ENCODE measurements around the gene DDX4.
A peak's percentile ranks its signal among the peaks of the same experiment; 100 is the strongest.
"Not testable (repeated sequence)": the region's sequence is repeated elsewhere in the genome, so short reads cannot be mapped to it uniquely, and the experiment has no call there.

Gene DDX4

DNA sequence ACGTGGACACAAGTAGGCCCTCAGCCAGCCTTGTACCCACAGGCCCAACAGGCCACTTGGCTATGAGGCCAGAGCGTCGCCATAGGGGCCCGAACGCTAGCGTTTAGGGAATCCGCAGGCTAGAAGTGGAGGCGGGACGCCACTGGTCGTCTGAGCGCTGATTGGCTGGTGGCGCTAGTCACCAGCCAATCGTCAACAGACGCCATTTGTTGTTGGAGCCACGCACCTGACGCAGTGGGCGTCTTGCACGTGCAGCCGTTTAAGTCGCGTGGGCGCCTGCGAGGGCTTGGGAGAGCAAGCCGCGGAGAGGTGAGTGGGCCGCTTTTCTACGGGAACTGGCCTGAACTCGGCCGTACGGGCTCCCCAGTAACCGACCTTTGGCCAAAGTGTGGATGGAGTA, at the start of gene DDX4:
DDX4 (plus strand) TSS at position 269 of the 400 bp plus-strand sequence. CDS start 903 bp downstream, outside the sequence.
- TF ChIP-seq, protein P1, sequence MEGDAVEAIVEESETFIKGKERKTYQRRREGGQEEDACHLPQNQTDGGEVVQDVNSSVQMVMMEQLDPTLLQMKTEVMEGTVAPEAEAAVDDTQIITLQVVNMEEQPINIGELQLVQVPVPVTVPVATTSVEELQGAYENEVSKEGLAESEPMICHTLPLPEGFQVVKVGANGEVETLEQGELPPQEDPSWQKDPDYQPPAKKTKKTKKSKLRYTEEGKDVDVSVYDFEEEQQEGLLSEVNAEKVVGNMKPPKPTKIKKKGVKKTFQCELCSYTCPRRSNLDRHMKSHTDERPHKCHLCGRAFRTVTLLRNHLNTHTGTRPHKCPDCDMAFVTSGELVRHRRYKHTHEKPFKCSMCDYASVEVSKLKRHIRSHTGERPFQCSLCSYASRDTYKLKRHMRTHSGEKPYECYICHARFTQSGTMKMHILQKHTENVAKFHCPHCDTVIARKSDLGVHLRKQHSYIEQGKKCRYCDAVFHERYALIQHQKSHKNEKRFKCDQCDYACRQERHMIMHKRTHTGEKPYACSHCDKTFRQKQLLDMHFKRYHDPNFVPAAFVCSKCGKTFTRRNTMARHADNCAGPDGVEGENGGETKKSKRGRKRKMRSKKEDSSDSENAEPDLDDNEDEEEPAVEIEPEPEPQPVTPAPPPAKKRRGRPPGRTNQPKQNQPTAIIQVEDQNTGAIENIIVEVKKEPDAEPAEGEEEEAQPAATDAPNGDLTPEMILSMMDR (IDR thresholded peaks at IDR 0.05; ENCODE audit: borderline replicate concordance, insufficient read depth, low read depth, low read length) = no peak
- no peak within 1 kb of the TSS for H3K4me3 ChIP-seq (ENCODE audit: low read depth, low read length)

DNA sequence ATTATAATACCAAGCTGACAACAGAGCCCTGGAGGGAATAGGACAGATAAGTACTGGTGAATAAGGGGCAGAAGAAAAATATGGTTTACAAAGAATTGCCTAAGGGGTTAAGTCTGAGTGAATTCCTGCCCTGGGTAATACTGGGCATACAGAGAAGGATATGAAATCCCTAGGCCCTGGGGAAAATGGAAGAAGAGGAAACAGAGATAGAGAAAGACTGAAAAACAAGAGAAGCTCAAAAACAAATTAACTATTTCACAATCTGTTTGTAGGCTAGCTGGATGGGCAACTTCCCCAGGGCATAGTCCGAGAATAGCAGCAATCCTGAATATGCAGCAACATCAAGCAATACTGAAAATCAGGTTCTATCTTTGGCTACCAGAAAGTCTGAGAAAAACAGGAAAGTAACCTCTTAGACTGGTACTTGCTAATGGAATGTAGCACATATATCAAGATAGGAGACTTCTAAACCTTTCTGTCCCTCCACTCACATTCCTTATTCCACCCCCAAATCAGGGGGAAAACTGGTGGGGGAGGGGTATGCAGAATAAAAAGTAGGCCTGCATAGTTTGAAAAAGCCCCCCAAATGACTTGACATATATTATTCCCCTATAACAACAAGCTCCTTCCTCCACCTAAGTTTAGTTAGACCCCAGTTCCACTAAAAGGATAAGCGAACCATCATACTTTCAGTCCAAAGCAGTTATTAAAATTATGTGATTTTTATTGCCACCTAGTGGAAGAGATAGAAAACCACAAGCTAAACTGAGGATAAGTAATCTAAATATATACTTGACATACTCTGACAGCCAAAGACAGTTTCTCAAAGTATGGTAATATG, 46.4 kb upstream of the DDX4 start:
- no peak overlapping the region for H3K4me3 ChIP-seq (ENCODE audit: low read depth, low read length)
- TF ChIP-seq, protein P1 (IDR thresholded peaks at IDR 0.05; ENCODE audit: borderline replicate concordance, insufficient read depth, low read depth, low read length) = no peak

DNA sequence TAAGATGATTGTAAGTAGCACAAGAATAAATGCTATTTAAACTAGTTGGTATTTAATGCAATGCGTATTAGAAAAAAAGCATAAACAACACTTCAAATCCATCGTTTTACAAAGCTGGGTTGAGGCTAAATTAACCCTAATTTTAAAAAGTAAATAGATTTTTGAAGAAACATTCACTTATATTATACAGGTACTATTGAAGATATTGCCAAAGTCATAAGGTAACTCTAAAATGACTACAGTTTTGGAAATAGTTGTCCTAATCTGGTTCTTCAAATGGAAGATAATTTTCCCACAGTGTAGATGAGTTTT, 45.8 kb upstream of the DDX4 start:
- H3K4me3 ChIP-seq (ENCODE audit: low read depth, low read length) = no peak overlapping the region
- TF ChIP-seq, protein P1 (IDR thresholded peaks at IDR 0.05; ENCODE audit: borderline replicate concordance, insufficient read depth, low read depth, low read length) = no peak

DNA sequence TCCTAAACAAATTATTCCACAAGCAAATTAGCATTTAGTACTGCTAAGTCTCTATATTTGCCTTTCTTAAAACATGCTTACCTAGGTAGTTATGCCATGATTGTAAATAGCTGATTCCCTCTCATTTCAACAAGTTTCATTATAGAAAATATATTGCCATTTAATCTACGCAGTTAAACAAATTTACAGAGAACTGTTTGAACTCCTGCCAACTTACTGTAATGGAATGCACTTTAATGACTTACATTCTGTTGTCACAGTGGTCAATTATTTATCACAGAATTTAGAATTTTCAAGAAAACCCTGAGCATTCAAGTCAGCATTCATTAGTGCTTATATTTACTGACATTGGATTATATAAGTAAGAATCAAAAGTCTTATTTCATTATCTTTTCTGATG, 45.4 kb upstream of the DDX4 start:
- TF ChIP-seq, protein P1 (IDR thresholded peaks at IDR 0.05; ENCODE audit: borderline replicate concordance, insufficient read depth, low read depth, low read length) = no peak
- no peak overlapping the region for H3K4me3 ChIP-seq (ENCODE audit: low read depth, low read length)

DNA sequence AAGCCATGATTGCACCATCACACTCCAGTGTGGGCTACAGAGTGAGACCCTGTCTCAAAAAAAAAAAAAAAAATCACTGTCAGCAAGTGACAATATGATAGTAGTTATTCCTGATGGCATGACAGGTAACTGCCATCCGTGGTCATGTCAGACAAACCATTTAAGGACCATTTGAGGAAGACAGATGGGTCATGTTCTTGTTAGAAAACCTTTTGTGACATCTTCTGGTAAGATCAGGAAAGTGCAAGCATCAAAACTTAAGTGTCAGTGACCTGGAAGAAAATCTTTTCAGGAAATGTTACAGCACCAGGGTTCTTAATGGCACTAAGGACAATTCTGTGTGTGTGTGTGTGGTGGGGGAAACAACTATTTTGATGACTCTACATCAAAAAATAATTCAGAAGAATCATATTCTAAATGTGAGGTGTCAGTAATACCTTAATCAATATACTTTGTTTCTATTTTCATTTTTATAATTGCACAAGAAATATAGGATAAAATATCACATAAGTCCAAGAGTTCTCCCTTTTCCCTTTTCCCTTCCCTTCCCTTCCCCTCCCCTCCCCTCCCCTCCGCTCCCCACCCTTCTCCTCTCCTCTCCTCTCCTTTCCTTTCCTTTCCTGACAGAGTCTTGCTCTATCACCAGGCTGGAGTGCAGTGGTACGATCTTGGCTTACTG, 43.6 kb upstream of the DDX4 start:
- TF ChIP-seq, protein P1 (IDR thresholded peaks at IDR 0.05; ENCODE audit: borderline replicate concordance, insufficient read depth, low read depth, low read length) = peak; percentile 33; the same call in 1 of the 2 replicates
- H3K4me3 ChIP-seq (ENCODE audit: low read depth, low read length) = no peak overlapping the region

DNA sequence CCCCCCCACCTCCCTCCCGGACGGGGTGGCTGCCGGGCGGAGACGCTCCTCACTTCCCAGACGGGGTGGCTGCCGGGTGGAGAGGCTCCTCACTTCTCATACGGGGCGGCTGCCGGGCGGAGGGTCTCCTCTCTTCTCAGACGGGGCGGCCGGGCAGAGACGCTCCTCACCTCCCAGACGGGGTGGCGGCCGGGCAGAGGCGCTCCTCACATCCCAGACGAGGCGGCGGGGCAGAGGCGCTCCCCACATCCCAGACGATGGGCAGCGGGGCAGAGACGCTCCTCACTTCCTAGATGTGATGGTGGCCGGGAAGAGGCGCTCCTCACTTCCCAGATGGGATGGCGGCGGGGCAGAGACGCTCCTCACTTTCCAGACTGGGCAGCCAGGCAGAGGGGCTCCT, 41.2 kb upstream of the DDX4 start:
- not testable (repeated sequence) for H3K4me3 ChIP-seq (ENCODE audit: low read depth, low read length)

DNA sequence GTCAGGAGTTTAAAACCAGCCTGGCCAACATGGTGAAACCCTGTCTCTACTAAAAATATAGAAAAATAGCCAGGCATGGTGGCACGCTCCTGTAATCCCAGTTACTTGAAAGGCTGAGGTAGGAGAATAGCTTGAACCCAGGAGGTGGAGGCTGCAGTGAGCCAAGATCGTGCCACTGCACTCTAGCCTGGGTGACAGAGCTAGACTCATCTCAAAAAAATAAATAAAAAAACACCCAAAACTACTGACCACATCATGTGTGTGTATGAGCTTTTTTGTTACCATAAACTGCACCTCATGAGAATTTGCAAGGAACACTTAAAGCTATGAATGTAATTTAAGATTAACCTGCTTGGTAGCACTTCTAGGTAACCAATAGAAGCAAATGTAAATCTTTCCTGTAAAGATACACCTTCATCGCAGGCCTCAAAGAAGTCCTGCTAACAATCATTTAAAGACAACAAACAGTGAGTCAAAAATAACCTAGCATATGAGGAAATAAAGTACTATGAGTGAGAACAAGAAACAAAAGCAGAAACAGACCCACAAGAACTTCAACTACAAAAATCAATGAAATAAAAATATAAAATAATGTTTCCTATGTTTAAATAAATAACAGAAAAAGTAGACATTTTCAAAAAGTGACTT, 38.7 kb upstream of the DDX4 start:
- TF ChIP-seq, protein P1 (IDR thresholded peaks at IDR 0.05; ENCODE audit: borderline replicate concordance, insufficient read depth, low read depth, low read length) = no peak
- H3K4me3 ChIP-seq (ENCODE audit: low read depth, low read length) = no peak overlapping the region

Measured in GM12875 (cell line).